Natural killer cell (primary cell): ENCODE measurements around the gene TMEM108. TPM values are rescaled to one million over a fixed set of nuclear protein-coding genes. Genes with fewer than 3 reads are reported as not detected.

Experiments
- ATAC-seq, 3 donors: fragments of 150-1000 bp in 2 of 3; fragments of 200-7000 bp in 1 of 3; cut with Tn5 transposase; 1 replicate in 1 of 3; 2 replicates in 2 of 3; pipeline ENCODE4 v1.10.0; 2021; ENCODE audit warnings: mild to moderate bottlenecking in 2 of 3, moderate library complexity in 2 of 3
- DNase-seq, 2 donors: peaks; one replicate each; pipeline versions ENCODE4 v3.0.0 to v3.0.0-alpha.2; 2013 to 2021; ENCODE audit warnings: mixed read lengths in 1 of 2
- H3K27ac ChIP-seq: one replicate; pipeline ENCODE4 v1.5.1; 2013; ENCODE audit warnings: mild to moderate bottlenecking, low read length
- H3K27me3 ChIP-seq: one replicate; pipeline ENCODE4 v1.6.1; 2013; ENCODE audit warnings: low read length; ENCODE audit not compliant: control insufficient read depth, insufficient read depth
- H3K36me3 ChIP-seq: one replicate; pipeline ENCODE4 v1.6.1; 2013; ENCODE audit warnings: low read length; ENCODE audit not compliant: control insufficient read depth, insufficient read depth
- H3K4me1 ChIP-seq: one replicate; pipeline ENCODE4 v1.6.1; 2013; ENCODE audit warnings: low read length; ENCODE audit not compliant: control insufficient read depth, insufficient read depth
- H3K4me3 ChIP-seq: one replicate; pipeline ENCODE4 v1.5.1; 2013; ENCODE audit warnings: low read length
- H3K9me3 ChIP-seq: one replicate; pipeline ENCODE4 v1.6.1; 2013; ENCODE audit warnings: low read length; ENCODE audit not compliant: control insufficient read depth, insufficient read depth
- H3K27ac Mint-ChIP-seq, 2 donors: one replicate each; pipeline ENCODE4 v1.8.0; 2022; ENCODE audit warnings: mild to moderate bottlenecking in 2 of 2, mixed read lengths in 2 of 2, moderate library complexity in 1 of 2
- H3K27me3 Mint-ChIP-seq, 2 donors: one replicate each; pipeline ENCODE4 v1.8.0; 2022; ENCODE audit warnings: low read depth in 2 of 2, mixed read lengths in 2 of 2
- H3K36me3 Mint-ChIP-seq: one replicate; pipeline ENCODE4 v1.8.0; 2022; ENCODE audit warnings: mixed read lengths
- H3K4me1 Mint-ChIP-seq, 2 donors: one replicate each; pipeline ENCODE4 v1.8.0; 2022; ENCODE audit warnings: mixed read lengths in 2 of 2
- H3K4me3 Mint-ChIP-seq: one replicate; pipeline ENCODE4 v1.8.0; 2022; ENCODE audit warnings: mild to moderate bottlenecking, moderate library complexity, mixed read lengths
- H3K9me3 Mint-ChIP-seq, 2 donors: one replicate each; pipeline ENCODE4 v1.8.0; 2022; ENCODE audit warnings: mixed read lengths in 2 of 2
- WGBS: methylation state at CpG from one replicate; pipeline ENCODE4 v1.1.7; 2013; ENCODE audit warnings: missing lambda C conversion rate; ENCODE audit not compliant: insufficient coverage; 5-methylcytosine and 5-hydroxymethylcytosine counted together
- intact Hi-C: fragments of 100-400 bp; cut with micrococcal nuclease; formaldehyde crosslinking; loops from one replicate; pipeline ENCODE4 v1.14.2; 2022
- total RNA-seq, 4 donors: library from RNA; stranded (reverse); fragments of 120-200 nt in 1 of 4; gene quantifications; one replicate each; pipeline versions ENCODE4 v1.2.3 to v1.2.4, GENCODE V29; 2013 to 2022
- TF ChIP-seq, protein P1 (sequence below): fragments of 200-600 bp; IDR thresholded peaks from one replicate; pipeline ENCODE4 v1.8.0; 2022; ENCODE audit warnings: antibody characterized with exemption

TMEM108 gene
- total RNA-seq, 3 donors from 2014 or later (not counting 1 experiment from before 2014, with no cell fraction given), result not detected

- Mint-ChIP-seq H3K27me3 (no peaks in the 10 kb centered on the region), H3K4me1 (no peaks in the 10 kb centered on the region), H3K9me3 (peaks cover 0 to 4% of the 10 kb centered on the region in 2 donors), H3K27ac (no peak overlapping the region), H3K36me3 (no peaks in the 10 kb centered on the region), H3K4me3 (no peak overlapping the region)
- Histone ChIP-seq H3K27me3 (no peaks in the 10 kb centered on the region), H3K36me3 (no peaks in the 10 kb centered on the region), H3K4me3 (no peak overlapping the region), H3K9me3 (no peaks in the 10 kb centered on the region), H3K27ac (no peak overlapping the region), H3K4me1 (no peaks in the 10 kb centered on the region)
- TF ChIP-seq, protein P1, sequence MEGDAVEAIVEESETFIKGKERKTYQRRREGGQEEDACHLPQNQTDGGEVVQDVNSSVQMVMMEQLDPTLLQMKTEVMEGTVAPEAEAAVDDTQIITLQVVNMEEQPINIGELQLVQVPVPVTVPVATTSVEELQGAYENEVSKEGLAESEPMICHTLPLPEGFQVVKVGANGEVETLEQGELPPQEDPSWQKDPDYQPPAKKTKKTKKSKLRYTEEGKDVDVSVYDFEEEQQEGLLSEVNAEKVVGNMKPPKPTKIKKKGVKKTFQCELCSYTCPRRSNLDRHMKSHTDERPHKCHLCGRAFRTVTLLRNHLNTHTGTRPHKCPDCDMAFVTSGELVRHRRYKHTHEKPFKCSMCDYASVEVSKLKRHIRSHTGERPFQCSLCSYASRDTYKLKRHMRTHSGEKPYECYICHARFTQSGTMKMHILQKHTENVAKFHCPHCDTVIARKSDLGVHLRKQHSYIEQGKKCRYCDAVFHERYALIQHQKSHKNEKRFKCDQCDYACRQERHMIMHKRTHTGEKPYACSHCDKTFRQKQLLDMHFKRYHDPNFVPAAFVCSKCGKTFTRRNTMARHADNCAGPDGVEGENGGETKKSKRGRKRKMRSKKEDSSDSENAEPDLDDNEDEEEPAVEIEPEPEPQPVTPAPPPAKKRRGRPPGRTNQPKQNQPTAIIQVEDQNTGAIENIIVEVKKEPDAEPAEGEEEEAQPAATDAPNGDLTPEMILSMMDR, result no peak
- WGBS, result 43% methylated on average over 2 of the region's 3 CpGs
- DNase-seq, result no peak
- intact Hi-C loops, result no loop called here
- no peak for ATAC-seq
Measured at GRCh38 chr3:133096900-133097613, 58.9 kb downstream of the TMEM108 start.

GRCh38 chr3:133103706-133104105, 65.5 kb downstream of the TMEM108 start:
- no peaks in the 10 kb centered on the region for H3K4me1 Mint-ChIP-seq
- H3K27ac Mint-ChIP-seq, result no peak overlapping the region
- H3K4me3 Mint-ChIP-seq, result no peak overlapping the region
- Histone ChIP-seq H3K27ac (no peak overlapping the region), H3K4me1 (no peaks in the 10 kb centered on the region), H3K27me3 (no peaks in the 10 kb centered on the region), H3K36me3 (no peaks in the 10 kb centered on the region), H3K4me3 (no peak overlapping the region), H3K9me3 (no peaks in the 10 kb centered on the region)
- peaks cover 0 to 3% of the 10 kb centered on the region in 2 donors for H3K27me3 Mint-ChIP-seq
- DNase-seq (no peak), ATAC-seq (no peak)
- intact Hi-C loops, result no loop called here
- peaks cover 0 to 2% of the 10 kb centered on the region in 2 donors for H3K9me3 Mint-ChIP-seq
- TF ChIP-seq, protein P1, result no peak
- H3K36me3 Mint-ChIP-seq, result no peaks in the 10 kb centered on the region

DNA sequence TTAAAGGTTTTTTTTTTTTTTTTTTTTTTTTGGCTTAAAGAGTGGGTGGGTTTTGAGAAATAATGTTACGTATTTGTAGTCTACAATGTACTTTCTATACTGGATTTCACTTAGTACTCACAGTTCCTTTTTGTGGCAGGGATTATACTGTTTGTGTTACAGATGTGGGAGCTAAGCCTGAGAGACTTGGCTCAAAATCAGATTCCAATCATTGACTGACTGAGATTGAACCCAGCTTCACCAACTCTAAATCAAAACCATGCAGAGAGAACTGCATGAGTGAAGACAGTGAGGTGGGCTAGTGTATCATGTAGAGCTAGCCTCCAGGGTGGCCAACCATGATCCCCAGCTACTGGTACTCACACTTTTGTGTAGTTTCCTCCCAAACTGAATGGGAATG, 68.0 kb downstream of the TMEM108 start:
- intact Hi-C loops, result no loop called here
- H3K9me3 ChIP-seq, result no peaks in the 10 kb centered on the region

More for the DNA sequence above, 68.0 kb downstream of the TMEM108 start:
- H3K4me3 ChIP-seq, result no peak overlapping the region
- Mint-ChIP-seq H3K27ac (no peak overlapping the region), H3K4me3 (no peak overlapping the region), H3K4me1 (no peaks in the 10 kb centered on the region), H3K36me3 (no peaks in the 10 kb centered on the region), H3K27me3 (peaks cover 0 to 3% of the 10 kb centered on the region in 2 donors), H3K9me3 (peaks cover 0 to 2% of the 10 kb centered on the region in 2 donors)
- no peaks in the 10 kb centered on the region for H3K36me3 ChIP-seq
- no peak overlapping the region for H3K27ac ChIP-seq
- no peak for ATAC-seq
- DNase-seq, result no peak
- no peaks in the 10 kb centered on the region for H3K27me3 ChIP-seq
- no CpG with 5 or more reads among the region's 1 CpG for WGBS
- no peaks in the 10 kb centered on the region for H3K4me1 ChIP-seq
- TF ChIP-seq, protein P1, result no peak
